CD8-positive, alpha-beta memory T cell (primary cell): ENCODE results near the gene ZMIZ1. TPM values are rescaled to one million over a fixed set of nuclear protein-coding genes. Genes with fewer than 3 reads are reported as not detected.
A peak's percentile ranks its signal among the peaks of the same experiment; 100 is the strongest.
"Not testable (repeated sequence)": the region's sequence is repeated elsewhere in the genome, so short reads cannot be mapped to it uniquely, and the experiment has no call there.

Experiments
- CTCF ChIA-PET: fragments of 350-600 bp; sonication (Branson Sonifier 250); formaldehyde crosslinking; loops from one replicate; lab custom pipeline; 2021; ENCODE audit warnings: antibody characterized with exemption; lab: Charles Lee
- POLR2A ChIA-PET: fragments of 350-600 bp; sonication (Branson Sonifier 250); formaldehyde crosslinking; loops from one replicate; lab custom pipeline; 2021; ENCODE audit warnings: antibody characterized with exemption; lab: Charles Lee
- DNase-seq, 5 donors: peaks; one replicate each; pipeline versions ENCODE4 v3.0.0 to v3.0.0-alpha.2; 2020 to 2022; ENCODE audit warnings: mixed read lengths in 1 of 5
- H3K27ac ChIP-seq: one replicate; pipeline ENCODE4 v1.7.0; 2013; ENCODE audit warnings: low read depth, mild to moderate bottlenecking, low read length, moderate library complexity
- H3K27me3 ChIP-seq: 2 replicates; pipeline ENCODE4 v1.7.0; 2013; ENCODE audit warnings: low read length, mild to moderate bottlenecking; ENCODE audit not compliant: insufficient read depth, poor library complexity, severe bottlenecking
- H3K36me3 ChIP-seq: 2 replicates; pipeline ENCODE4 v1.7.0; 2013; ENCODE audit warnings: mild to moderate bottlenecking, low read length, moderate library complexity; ENCODE audit not compliant: insufficient read depth
- H3K4me1 ChIP-seq: 2 replicates; pipeline ENCODE4 v1.7.0; 2013; ENCODE audit warnings: mild to moderate bottlenecking, low read length, moderate library complexity; ENCODE audit not compliant: insufficient read depth
- H3K4me3 ChIP-seq: 2 replicates; pipeline ENCODE4 v1.7.0; 2013; ENCODE audit warnings: mild to moderate bottlenecking, low read length
- H3K9me3 ChIP-seq: 2 replicates; pipeline ENCODE4 v1.7.0; 2013; ENCODE audit warnings: mild to moderate bottlenecking, low read length
- H3K27ac Mint-ChIP-seq, 8 donors: one replicate each; pipeline ENCODE4 v1.8.0; 2020 to 2021; ENCODE audit warnings: mixed read lengths in 8 of 8, mild to moderate bottlenecking in 6 of 8, inconsistent platforms in 3 of 8, moderate library complexity in 3 of 8
- H3K27me3 Mint-ChIP-seq, 2 donors: one replicate each; pipeline ENCODE4 v1.8.0; 2020 to 2021; ENCODE audit warnings: mixed read lengths in 2 of 2, mild to moderate bottlenecking in 1 of 2, moderate library complexity in 1 of 2
- H3K36me3 Mint-ChIP-seq, 3 donors: one replicate each; pipeline ENCODE4 v1.8.0; 2020 to 2021; ENCODE audit warnings: mixed read lengths in 3 of 3, inconsistent platforms in 1 of 3, mild to moderate bottlenecking in 1 of 3
- H3K4me1 Mint-ChIP-seq, 3 donors: one replicate each; pipeline ENCODE4 v1.8.0; 2020 to 2021; ENCODE audit warnings: mixed read lengths in 3 of 3, inconsistent platforms in 1 of 3, mild to moderate bottlenecking in 1 of 3
- H3K4me3 Mint-ChIP-seq, 7 donors: one replicate each; pipeline ENCODE4 v1.8.0; 2020 to 2021; ENCODE audit warnings: mixed read lengths in 7 of 7, mild to moderate bottlenecking in 6 of 7, moderate library complexity in 4 of 7, inconsistent platforms in 2 of 7
- H3K9me3 Mint-ChIP-seq, 5 donors: one replicate each; pipeline ENCODE4 v1.8.0; 2020 to 2022; ENCODE audit warnings: mixed read lengths in 5 of 5, mild to moderate bottlenecking in 3 of 5, moderate library complexity in 2 of 5, inconsistent platforms in 1 of 5
- polyA plus RNA-seq: library from polyadenylated mRNA; unstranded; fragments of 300-500 nt; fragmentation: Illumina TruSeq; gene quantifications from one replicate; pipeline ENCODE4 v1.2.3, GENCODE V29; 2021
- total RNA-seq, 2 experiments: library from RNA; stranded (reverse); gene quantifications; one replicate each; pipeline ENCODE4 v1.2.3, GENCODE V29; 2021

ZMIZ1 gene
- total and polyA plus RNA-seq, 3 experiments from 2014 or later = 8.0 to 36.3 (median 34.7) TPM

- H3K36me3 ChIP-seq, H3K9me3 ChIP-seq, H3K27ac ChIP-seq, H3K4me3 ChIP-seq, H3K4me1 Mint-ChIP-seq, H3K27me3 ChIP-seq, H3K4me3 Mint-ChIP-seq, H3K9me3 Mint-ChIP-seq, H3K36me3 Mint-ChIP-seq, H3K4me1 ChIP-seq, POLR2A ChIA-PET: not testable (repeated sequence)
- DNase-seq = peak in 1 of 5 donors; percentile 15
- Mint-ChIP-seq H3K27ac (peak overlapping the region in 1 of 8 donors; percentile 72), H3K27me3 (peaks cover 6 to 19% of the 10 kb centered on the region in 2 donors)
- CTCF ChIA-PET = interaction anchor here (3.6 kb wide), 1 partner anchor 13 kb away, joined by 9 read pairs; no protein-coding TSS in a partner anchor
These were observed 32.4 kb upstream of the ZMIZ1 start for GRCh38 chr10:79036416-79036815.

DNA sequence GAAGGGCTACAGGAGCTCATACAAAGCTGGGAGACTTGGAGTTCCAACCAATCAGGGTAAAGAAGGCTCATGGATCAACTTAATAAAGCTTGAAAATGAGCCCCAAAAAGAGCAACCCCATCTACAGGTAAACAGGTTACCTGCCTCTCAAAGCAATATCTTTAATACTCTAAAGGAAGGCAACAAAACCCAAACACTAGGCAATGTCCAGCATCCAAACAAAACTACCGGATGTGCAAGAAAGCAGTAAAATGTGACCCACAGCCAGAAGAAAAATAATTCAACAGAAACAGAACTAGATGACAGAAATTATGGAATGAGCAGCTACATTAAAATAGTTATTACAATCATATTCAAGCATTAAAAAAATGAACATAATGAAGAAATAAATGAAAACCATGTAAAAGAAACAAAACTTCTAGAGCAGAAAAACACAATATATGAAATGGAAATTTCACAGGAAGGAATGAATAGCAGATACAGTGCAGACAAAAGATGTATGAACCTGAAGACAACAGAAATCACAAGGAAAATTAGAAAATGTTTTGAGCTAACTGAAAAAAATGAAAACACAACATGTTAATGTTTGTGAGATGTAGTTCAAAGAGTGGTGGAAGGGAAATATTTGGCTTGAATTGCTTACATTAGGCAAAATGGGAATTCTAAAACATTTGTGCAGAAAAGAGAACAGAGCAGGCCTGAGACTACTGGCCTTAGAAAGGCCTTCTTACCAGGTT lies 30.5 kb upstream of the ZMIZ1 start:
- Histone ChIP-seq H3K27me3 (no peaks in the 10 kb centered on the region), H3K27ac (no peak overlapping the region), H3K36me3 (no peaks in the 10 kb centered on the region), H3K9me3 (no peaks in the 10 kb centered on the region), H3K4me1 (no peaks in the 10 kb centered on the region), H3K4me3 (no peak overlapping the region)
- DNase-seq = no peak
- peaks cover 0 to 7% (median 0%) of the 10 kb centered on the region in 3 donors for H3K36me3 Mint-ChIP-seq
- no peak overlapping the region for H3K27ac Mint-ChIP-seq
- peaks cover 7 to 24% (median 19%) of the 10 kb centered on the region in 3 donors for H3K4me1 Mint-ChIP-seq
- peaks cover 6 to 19% of the 10 kb centered on the region in 2 donors for H3K27me3 Mint-ChIP-seq
- ChIA-PET POLR2A (no interaction called here), CTCF (interaction anchor here (3.6 kb wide), 1 partner anchor 14 kb away, joined by 9 read pairs; no protein-coding TSS in a partner anchor)
- H3K4me3 Mint-ChIP-seq = no peak overlapping the region
- no peaks in the 10 kb centered on the region for H3K9me3 Mint-ChIP-seq

DNA sequence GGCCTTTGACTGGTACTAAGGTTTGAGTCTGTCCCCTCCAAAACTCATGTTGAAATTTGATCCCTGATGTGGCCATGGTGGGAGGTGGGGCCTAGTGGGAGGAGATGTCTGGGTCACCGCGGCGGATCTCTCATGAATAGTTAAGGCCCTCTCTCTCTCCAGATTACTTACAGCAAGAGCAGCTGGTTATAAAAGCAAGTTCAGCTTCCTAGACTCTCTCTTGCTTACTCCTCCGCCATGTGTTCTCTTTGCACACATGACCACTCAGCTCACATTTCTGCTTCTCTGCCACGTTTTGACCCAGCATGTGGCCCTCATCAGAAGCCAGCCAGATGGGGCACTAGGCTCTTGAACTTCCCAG lies 29.9 kb upstream of the ZMIZ1 start:
- DNase-seq = no peak
- Histone ChIP-seq H3K4me1 (no peaks in the 10 kb centered on the region), H3K9me3 (no peaks in the 10 kb centered on the region), H3K27ac (no peak overlapping the region), H3K4me3 (no peak overlapping the region), H3K36me3 (no peaks in the 10 kb centered on the region), H3K27me3 (no peaks in the 10 kb centered on the region)
- Mint-ChIP-seq H3K9me3 (no peaks in the 10 kb centered on the region), H3K36me3 (peaks cover 0 to 7% (median 0%) of the 10 kb centered on the region in 3 donors), H3K27ac (no peak overlapping the region), H3K4me3 (no peak overlapping the region), H3K4me1 (peaks cover 10 to 30% (median 24%) of the 10 kb centered on the region in 3 donors), H3K27me3 (peaks cover 6 to 19% of the 10 kb centered on the region in 2 donors)
- ChIA-PET POLR2A (no interaction called here), CTCF (interaction anchor here (3.6 kb wide), 1 partner anchor 15 kb away, joined by 9 read pairs; no protein-coding TSS in a partner anchor)

GRCh38 chr10:79042639-79043411 lies 25.9 kb upstream of the ZMIZ1 start:
- Mint-ChIP-seq H3K27ac (peak overlapping the region in 3 of 8 donors; percentile 18 to 54 (median 47)), H3K9me3 (no peaks in the 10 kb centered on the region), H3K27me3 (peaks cover 0 to 3% of the 10 kb centered on the region in 2 donors), H3K36me3 (no peaks in the 10 kb centered on the region), H3K4me1 (peaks cover 21 to 48% (median 47%) of the 10 kb centered on the region in 3 donors), H3K4me3 (no peak overlapping the region)
- DNase-seq = no peak
- H3K4me3 ChIP-seq = no peak overlapping the region
- POLR2A ChIA-PET = no interaction called here
- no peak overlapping the region for H3K27ac ChIP-seq
- no peaks in the 10 kb centered on the region for H3K27me3 ChIP-seq
- CTCF ChIA-PET = interaction anchor here (0.7 kb wide), 1 partner anchor 68 kb away, joined by 3 read pairs; no protein-coding TSS in a partner anchor
- H3K4me1 ChIP-seq = peaks cover 14% of the 10 kb centered on the region
- no peaks in the 10 kb centered on the region for H3K36me3 ChIP-seq
- H3K9me3 ChIP-seq = no peaks in the 10 kb centered on the region

- H3K9me3 Mint-ChIP-seq = no peaks in the 10 kb centered on the region
- Histone ChIP-seq H3K4me3 (no peak overlapping the region), H3K9me3 (no peaks in the 10 kb centered on the region), H3K4me1 (peaks cover 27% of the 10 kb centered on the region), H3K36me3 (no peaks in the 10 kb centered on the region), H3K27ac (no peak overlapping the region), H3K27me3 (no peaks in the 10 kb centered on the region)
- peaks cover 0 to 3% of the 10 kb centered on the region in 2 donors for H3K27me3 Mint-ChIP-seq
- POLR2A ChIA-PET = no interaction called here
- peak overlapping the region in 5 of 8 donors; percentile 22 to 72 (median 57) for H3K27ac Mint-ChIP-seq
- no peak overlapping the region for H3K4me3 Mint-ChIP-seq
- peak in 1 of 5 donors; percentile 14 for DNase-seq
- H3K36me3 Mint-ChIP-seq = no peaks in the 10 kb centered on the region
- CTCF ChIA-PET = no interaction called here
- peaks cover 32 to 61% (median 60%) of the 10 kb centered on the region in 3 donors for H3K4me1 Mint-ChIP-seq
These were observed 24.6 kb upstream of the ZMIZ1 start for GRCh38 chr10:79044036-79044632.

DNA sequence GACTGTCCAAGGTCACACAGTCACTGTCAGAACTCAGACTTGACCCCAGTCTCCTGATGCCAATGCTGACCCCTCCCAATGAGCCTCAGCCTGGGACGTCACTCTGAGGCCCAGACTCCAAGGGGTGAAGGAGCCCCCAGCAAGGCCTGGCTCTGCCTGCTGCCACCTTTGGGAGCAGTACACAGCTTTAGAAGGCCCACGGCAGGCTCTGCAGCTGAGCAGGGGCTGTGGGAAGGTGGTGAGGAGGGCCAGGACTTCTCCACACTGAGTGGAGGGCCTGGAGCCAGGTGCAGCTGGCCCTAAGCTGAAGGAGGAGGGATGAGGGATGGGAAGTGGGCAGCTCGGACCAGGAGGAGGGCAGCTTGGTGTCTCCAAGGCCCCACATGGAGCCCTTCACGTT lies 23.9 kb upstream of the ZMIZ1 start:
- Mint-ChIP-seq H3K4me3 (no peak overlapping the region), H3K4me1 (peaks cover 34 to 66% (median 64%) of the 10 kb centered on the region in 3 donors), H3K27me3 (no peaks in the 10 kb centered on the region), H3K9me3 (no peaks in the 10 kb centered on the region), H3K36me3 (no peaks in the 10 kb centered on the region), H3K27ac (peak overlapping the region in 1 of 8 donors; percentile 30)
- no peak overlapping the region for H3K27ac ChIP-seq
- peak in 1 of 5 donors; percentile 22 for DNase-seq
- H3K27me3 ChIP-seq = no peaks in the 10 kb centered on the region
- H3K9me3 ChIP-seq = no peaks in the 10 kb centered on the region
- POLR2A ChIA-PET = no interaction called here
- CTCF ChIA-PET = no interaction called here
- H3K36me3 ChIP-seq = no peaks in the 10 kb centered on the region
- H3K4me3 ChIP-seq = no peak overlapping the region
- H3K4me1 ChIP-seq = peaks cover 33% of the 10 kb centered on the region

- H3K36me3 Mint-ChIP-seq = no peaks in the 10 kb centered on the region
- H3K4me1 ChIP-seq = peaks cover 41% of the 10 kb centered on the region
- peaks cover 41 to 72% (median 72%) of the 10 kb centered on the region in 3 donors for H3K4me1 Mint-ChIP-seq
- H3K27ac Mint-ChIP-seq = peak overlapping the region; percentile 11 to 77 (median 36)
- no peaks in the 10 kb centered on the region for H3K9me3 ChIP-seq
- POLR2A ChIA-PET = no interaction called here
- H3K4me3 Mint-ChIP-seq = no peak overlapping the region
- CTCF ChIA-PET = no interaction called here
- H3K36me3 ChIP-seq = no peaks in the 10 kb centered on the region
- no peak overlapping the region for H3K4me3 ChIP-seq
- H3K27ac ChIP-seq = no peak overlapping the region
- DNase-seq = peak in 1 of 5 donors; percentile 44
- no peaks in the 10 kb centered on the region for H3K9me3 Mint-ChIP-seq
- H3K27me3 ChIP-seq = no peaks in the 10 kb centered on the region
- H3K27me3 Mint-ChIP-seq = no peaks in the 10 kb centered on the region
These were observed 23.1 kb upstream of the ZMIZ1 start for GRCh38 chr10:79045566-79046175.
